ENCODE results near the gene USP5. TPM values are rescaled to one million over a fixed set of nuclear protein-coding genes. Genes with fewer than 3 reads are reported as not detected.
"Not testable (repeated sequence)": the region's sequence is repeated elsewhere in the genome, so short reads cannot be mapped to it uniquely, and the experiment has no call there.

USP5 gene
- total RNA-seq, 4 donors from 2014 or later, result 33.4 to 39.4 (median 36.7) TPM

DNA sequence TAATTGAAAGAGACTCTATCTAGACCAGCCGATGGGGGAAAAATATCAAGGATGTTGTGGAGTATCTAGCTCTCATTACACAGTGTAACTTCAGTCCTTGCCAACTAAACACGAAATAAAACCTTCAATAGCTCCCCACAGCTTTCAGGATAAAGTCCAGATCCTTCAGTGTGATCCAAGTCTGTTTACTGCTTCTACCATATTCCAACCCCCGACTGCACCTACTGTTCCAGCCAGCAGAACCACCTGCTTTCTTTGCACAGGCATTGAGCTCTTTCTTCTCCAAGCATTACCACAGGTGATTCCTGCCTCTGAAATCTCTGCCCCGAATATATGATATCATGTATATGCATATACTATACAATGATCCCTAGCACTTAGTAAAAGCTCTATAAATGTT, 50.5 kb downstream of the USP5 start:
- ATAC-seq (ENCODE audit: low FRiP score), result no peak
- no peak for DNase-seq (ENCODE audit: low spot score)

DNA sequence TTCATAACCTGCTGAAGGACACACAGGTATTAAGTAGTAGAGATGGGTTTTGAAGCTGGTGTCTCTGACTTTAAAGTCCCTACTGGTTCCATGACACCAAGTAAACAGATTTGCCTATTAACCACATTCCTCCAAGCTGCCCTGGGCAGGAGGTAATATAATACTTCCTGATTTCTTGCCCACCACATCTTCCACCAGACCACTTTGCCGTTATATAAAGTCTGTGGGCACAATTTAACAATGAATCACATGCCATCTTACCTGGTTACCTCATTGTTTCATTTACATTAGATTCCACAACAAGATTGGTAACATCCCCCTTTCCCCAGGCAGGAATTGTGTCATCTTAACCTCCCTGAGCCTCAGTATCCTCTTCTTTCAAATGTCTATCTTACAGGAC, 51.8 kb downstream of the USP5 start:
- ATAC-seq (ENCODE audit: low FRiP score) (no peak), DNase-seq (ENCODE audit: low spot score) (no peak)
- TF ChIP-seq CTCF (IDR thresholded peaks at IDR 0.05), result no peak

More for the DNA sequence above, 50.5 kb downstream of the USP5 start:
- TF ChIP-seq CTCF (IDR thresholded peaks at IDR 0.05), result no peak

- peak; percentile 93 for ATAC-seq (ENCODE audit: low FRiP score)
- TF ChIP-seq CTCF (IDR thresholded peaks at IDR 0.05), result no peak
- peak; percentile 98 for DNase-seq (ENCODE audit: low spot score)
These were observed 52.6 kb downstream of the USP5 start, which contains the start of gene LRRC23 for GRCh38 chr12:6904280-6905276. Gene LRRC23, plus strand, starts transcription at chr12:6904822. Its CDS starts 812 bp downstream, at chr12:6905634.

GRCh38 chr12:6905414-6906040, 53.6 kb downstream of the USP5 start:
- no peak for ATAC-seq (ENCODE audit: low FRiP score)
- DNase-seq (ENCODE audit: low spot score), result no peak
- no peak for TF ChIP-seq CTCF (IDR thresholded peaks at IDR 0.05)

GRCh38 chr12:6908141-6908540, 56.2 kb downstream of the USP5 start:
- DNase-seq (ENCODE audit: low spot score); ATAC-seq (ENCODE audit: low FRiP score): not testable (repeated sequence)

DNA sequence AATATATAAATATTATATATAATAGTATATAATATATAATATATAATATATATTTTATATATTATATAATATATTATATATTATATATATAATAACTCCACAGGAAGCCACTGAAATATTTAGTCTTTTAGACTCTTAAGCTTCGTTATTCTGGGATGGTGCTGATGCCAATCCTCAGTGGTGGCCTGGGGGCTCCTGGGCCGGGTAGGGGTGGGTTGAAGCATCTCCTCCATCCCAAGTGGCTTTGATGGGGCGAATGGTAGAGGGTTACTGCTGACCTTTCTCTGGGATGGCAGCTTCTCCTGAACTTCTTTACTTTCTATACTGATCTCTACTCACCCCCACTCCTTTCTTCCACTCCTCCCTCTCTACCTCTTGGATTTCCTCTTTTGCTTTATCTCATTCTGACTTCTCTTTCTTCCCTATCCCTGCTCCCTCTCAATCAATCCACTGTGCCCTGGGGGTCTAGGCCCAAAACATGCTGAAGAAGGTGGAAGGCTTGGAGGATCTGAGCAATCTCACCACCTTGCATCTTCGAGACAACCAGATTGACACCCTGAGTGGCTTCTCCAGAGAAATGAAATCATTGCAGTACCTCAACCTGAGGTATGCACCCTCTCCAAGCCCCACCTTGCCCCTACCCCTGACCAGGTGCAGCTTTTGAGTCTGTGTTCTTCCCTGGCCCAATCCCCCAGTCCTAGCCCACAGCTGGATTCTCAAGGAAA, 57.6 kb downstream of the USP5 start:
- no peak for DNase-seq (ENCODE audit: low spot score)
- ATAC-seq (ENCODE audit: low FRiP score), result no peak
- TF ChIP-seq CTCF (IDR thresholded peaks at IDR 0.05), result no peak

All from omental fat pad (tissue), 4 donors.